GM19035 (cell line): ENCODE data around the gene CD59.
"Not testable (repeated sequence)": the region's sequence is repeated elsewhere in the genome, so short reads cannot be mapped to it uniquely, and the experiment has no call there.

Experiments
- ATAC-seq: cut with Tn5 transposase; IDR thresholded peaks from one replicate; pipeline ENCODE4 v1.9.1; 2021; ENCODE audit not compliant: unreplicated experiment

CD59 gene

GRCh38 chr11:33695051-33695566 is 41.1 kb downstream of the CD59 start:
- no peak for ATAC-seq

GRCh38 chr11:33694346-33695050 is 41.7 kb downstream of the CD59 start:
- no peak for ATAC-seq

- ATAC-seq: no peak
Measured at GRCh38 chr11:33692541-33692940, 43.7 kb downstream of the CD59 start.

- ATAC-seq: no peak
Measured at GRCh38 chr11:33692013-33692504, 44.2 kb downstream of the CD59 start.

- ATAC-seq: no peak
Measured at GRCh38 chr11:33691066-33691864, 45.0 kb downstream of the CD59 start.

- no peak for ATAC-seq
Measured at GRCh38 chr11:33690290-33691065, 45.7 kb downstream of the CD59 start.

- no peak for ATAC-seq
Measured at GRCh38 chr11:33689501-33689900, 46.7 kb downstream of the CD59 start.

- ATAC-seq: no peak
Measured at GRCh38 chr11:33689085-33689484, 47.1 kb downstream of the CD59 start.

GRCh38 chr11:33687733-33688479 is 48.3 kb downstream of the CD59 start:
- ATAC-seq: no peak

GRCh38 chr11:33685082-33685481 is 51.1 kb downstream of the CD59 start:
- no peak for ATAC-seq

- no peak for ATAC-seq
Measured at GRCh38 chr11:33684003-33684706, 52.1 kb downstream of the CD59 start.

GRCh38 chr11:33682446-33682845 is 53.8 kb downstream of the CD59 start:
- ATAC-seq: no peak

GRCh38 chr11:33682019-33682418 is 54.2 kb downstream of the CD59 start:
- ATAC-seq: no peak

- not testable (repeated sequence) for ATAC-seq
Measured at GRCh38 chr11:33678616-33679015, 57.6 kb downstream of the CD59 start.

GRCh38 chr11:33674035-33674814 is 62.0 kb downstream of the CD59 start:
- ATAC-seq: no peak

- no peak for ATAC-seq
Measured at GRCh38 chr11:33672273-33672672, 64.0 kb downstream of the CD59 start.

GRCh38 chr11:33670250-33671011 is 65.8 kb downstream of the CD59 start:
- ATAC-seq: no peak

GRCh38 chr11:33669598-33670249 is 66.5 kb downstream of the CD59 start:
- ATAC-seq: no peak
